GM18505 (cell line): Measurements from ENCODE around the gene LPO.

Experiments
- ATAC-seq: cut with Tn5 transposase; IDR thresholded peaks from one replicate; pipeline ENCODE4 v1.9.1; 2021; ENCODE audit not compliant: unreplicated experiment
- POLR2A ChIP-seq: IDR thresholded peaks from 4 replicates; pipeline ENCODE4 v1.6.1; 2011; ENCODE audit warnings: borderline replicate concordance; ENCODE audit not compliant: insufficient read depth, insufficient read length; ENCODE audit errors: extremely low read depth

Gene LPO

DNA sequence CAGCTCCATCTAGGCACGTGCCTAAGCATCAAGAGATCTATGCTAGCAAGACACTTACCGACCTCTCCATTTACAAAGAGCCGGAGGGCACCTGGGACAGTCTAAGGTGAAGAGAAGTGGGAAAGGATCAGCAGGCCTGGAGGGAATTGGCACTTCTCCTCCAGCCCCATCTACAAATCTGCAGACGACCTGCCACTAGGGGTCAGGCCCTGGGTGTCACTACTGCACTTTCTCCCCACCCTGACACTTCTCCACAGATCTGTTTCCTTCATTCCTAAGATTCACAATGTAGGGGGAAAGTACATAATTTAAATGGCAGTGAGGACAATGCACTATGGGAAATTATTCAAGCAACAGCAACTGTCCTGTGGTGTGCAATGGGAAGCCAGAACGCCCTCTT, 27.5 kb upstream of the LPO start:
- no peak for TF ChIP-seq POLR2A
- ATAC-seq, result no peak

DNA sequence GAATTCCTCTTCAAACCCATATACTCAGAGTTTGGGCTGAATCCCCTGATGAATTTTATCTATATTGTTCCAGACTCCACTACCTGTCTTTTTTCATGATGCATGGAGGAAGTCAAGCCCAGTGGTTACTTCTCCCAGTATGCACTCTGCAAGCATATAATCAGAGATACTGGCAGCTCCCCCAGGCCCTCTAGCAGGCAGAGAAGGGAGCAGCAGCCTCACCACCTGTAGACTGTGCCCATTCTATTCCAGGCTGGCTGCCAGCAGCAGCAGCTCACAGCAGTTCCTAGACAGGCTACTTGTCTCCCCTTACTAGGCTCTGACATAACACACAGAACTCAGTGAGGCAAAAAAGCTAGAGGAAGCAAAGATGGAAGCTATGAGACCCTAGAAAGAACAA, 22.7 kb upstream of the LPO start:
- no peak for TF ChIP-seq POLR2A
- ATAC-seq, result no peak

DNA sequence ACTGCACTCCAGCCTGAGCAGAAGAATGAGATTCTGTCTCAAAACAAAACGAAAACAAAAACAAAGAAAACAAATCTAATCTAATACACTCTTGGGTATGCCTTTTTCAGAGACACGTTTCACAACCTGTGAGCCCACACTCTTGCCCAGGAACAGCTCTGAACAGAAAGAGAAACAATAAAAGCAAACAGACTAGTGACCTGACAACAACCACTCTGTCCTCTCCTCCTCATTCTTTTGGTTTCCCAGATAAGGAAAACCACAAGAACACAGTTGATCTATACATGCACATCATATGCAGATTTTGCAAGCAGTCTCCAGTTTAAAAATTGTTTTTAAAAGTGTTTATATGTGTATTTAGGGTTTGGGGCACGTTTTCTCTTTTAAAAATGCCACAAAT, 20.6 kb upstream of the LPO start:
- ATAC-seq, result no peak
- no peak for TF ChIP-seq POLR2A

DNA sequence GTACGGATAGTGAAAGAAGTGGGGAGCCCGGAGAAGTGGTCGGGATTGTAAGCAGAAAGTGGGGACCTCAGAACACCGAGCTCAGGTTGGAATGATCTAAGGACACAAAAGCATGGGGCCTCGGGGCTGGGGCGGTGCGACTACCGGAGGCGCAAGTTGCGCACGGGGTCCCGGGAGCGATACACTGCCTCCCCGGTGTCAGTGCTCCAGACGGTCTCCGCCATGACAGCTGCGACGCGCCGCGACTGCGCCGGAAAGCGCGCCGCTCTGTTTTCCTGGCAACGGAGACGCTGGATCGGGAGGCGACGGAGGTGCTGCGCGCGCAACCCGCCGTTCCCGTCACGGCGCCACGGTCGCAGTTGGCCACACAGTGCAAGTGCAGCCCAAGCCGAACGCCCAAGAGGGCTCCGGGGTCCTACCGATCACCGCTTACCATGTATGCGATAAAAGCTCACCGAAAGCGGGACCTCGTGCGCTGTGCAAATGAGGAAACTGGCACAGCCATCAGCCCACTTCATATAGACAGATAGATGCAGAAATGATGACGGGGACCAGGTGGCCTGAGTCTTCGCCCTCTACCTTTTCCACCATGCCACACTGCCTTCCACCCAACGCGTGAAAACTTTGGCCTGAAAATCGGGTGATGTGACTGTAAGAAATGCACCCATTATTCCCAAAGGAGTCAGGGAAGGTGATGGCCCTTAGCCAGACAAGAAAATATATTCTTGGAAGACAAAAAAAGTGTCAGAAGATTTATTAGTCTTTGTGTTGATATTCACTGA, 19.2 kb upstream of the LPO start, which contains the start of gene MKS1:
TSS of gene MKS1 (minus strand) at position 249 of the 782 bp plus-strand sequence. CDS start at position 224, 25 bp downstream.
- peak; percentile 89 for TF ChIP-seq POLR2A
- peak; percentile 94 for ATAC-seq

DNA sequence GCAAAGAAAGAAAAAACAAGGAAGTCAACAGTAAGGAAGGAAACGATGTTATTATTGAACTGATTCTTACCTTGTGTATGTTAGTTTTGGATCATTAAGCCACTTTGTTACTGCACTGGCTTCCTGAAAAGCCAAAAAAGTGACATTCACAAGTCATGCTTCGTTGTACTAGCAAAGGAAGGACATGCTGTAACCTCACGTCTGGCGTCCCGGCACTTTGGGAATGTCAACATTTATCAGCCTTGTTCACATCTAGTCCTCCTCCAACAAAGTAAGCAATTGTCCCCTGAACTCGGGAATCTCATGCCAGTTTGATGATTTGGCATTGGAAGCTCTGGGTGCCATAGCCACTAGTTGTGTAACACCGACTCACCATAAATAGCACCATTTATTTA, 18.6 kb upstream of the LPO start:
- TF ChIP-seq POLR2A, result no peak
- ATAC-seq, result no peak

DNA sequence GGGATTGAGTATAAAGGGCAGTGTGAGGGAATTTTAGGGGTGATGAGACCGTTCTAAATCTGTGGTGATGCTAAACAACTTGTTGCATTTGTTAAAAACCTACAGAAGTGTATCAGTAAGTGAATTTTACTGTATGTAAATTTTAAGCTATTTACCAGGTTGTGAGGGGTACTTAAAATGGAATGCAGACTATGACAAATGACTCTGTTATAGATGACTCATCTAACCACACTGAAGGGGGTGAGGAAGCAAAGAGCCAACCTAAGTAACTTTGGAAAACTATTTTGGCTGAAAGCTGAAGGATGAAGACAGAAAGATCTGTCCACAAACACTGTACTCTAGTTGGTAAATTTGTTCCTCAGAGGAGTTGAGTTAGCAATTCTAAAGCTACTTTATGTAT, 14.1 kb upstream of the LPO start:
- TF ChIP-seq POLR2A, result no peak
- no peak for ATAC-seq

DNA sequence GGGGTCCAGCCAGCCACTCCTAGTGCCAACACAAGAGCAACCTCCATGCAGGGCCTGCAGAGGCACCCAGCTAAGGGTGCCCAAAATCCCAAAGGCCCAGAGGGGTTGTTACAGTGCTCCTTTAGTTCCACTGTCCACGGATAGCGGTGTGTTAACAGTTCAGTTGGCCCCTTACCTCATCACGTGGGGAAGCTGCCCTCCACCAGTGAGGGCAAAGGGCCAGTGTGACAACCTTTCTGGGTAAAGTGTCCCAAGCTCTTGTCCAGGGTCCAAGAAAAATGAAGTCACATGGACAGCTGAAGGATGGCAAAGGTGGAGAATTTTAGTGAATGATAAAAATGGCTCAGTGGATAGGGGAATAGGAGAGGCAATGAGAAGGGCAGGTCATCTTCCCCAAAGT, 10.7 kb upstream of the LPO start:
- no peak for TF ChIP-seq POLR2A
- ATAC-seq, result no peak

DNA sequence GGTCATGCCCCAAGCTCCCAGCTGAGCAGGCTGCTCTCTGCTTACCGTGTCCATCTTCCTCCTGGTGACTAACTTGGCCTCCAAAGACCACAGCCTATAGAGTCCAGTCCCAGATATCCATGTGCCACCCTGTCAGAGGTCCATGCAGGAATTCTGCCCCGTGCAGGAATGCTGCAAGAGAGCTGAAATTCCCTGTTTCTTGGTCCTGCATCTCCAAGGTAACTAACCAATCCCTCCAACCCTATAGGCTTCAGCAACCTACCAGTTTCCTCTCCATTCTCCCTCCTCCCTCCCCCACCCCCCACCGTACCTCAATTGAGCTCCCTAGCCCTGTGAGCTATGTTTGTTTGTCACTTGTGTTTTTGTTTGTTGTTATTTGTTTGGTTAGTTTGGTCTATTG, 9.7 kb upstream of the LPO start:
- no peak for ATAC-seq
- TF ChIP-seq POLR2A, result no peak

DNA sequence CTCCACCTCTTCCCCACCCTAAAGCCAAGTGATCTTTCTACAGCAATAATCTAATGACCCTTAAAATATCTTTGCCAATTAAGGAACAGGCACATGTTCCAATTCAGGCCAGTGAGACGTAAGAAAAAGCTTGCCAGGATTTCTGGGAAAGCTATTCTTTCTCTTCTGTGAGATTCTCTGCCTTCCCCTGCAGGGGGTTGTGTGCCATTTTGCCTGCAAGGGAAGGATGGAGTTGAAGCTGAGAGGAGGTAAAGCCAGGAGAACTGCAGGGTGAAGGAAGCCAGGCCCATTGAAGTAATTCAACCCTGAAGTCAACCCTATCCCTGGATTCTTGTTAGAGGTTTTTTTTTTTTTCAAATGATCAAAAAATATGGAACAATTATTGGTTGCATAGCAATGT, 9.0 kb upstream of the LPO start:
- TF ChIP-seq POLR2A, result no peak
- no peak for ATAC-seq

DNA sequence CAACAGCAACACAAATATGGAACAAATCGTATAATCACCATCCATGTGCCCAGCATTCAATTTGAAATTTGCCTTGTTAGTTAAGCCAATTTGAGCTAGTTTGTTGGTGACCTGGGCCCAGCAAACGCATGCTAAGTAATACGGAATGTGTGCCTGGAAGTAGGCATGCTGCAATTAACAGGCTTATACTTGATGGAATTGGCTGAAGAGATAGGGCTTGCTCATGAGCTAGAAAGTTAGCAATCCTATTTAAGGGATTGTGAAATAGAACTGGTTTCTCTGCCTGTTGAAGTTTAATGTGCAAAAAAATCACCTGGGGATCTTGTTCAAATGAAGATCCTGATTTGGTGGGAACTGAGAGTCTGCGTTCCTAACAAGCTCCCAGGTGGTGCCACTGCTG, 8.5 kb upstream of the LPO start:
- no peak for TF ChIP-seq POLR2A
- ATAC-seq, result no peak

DNA sequence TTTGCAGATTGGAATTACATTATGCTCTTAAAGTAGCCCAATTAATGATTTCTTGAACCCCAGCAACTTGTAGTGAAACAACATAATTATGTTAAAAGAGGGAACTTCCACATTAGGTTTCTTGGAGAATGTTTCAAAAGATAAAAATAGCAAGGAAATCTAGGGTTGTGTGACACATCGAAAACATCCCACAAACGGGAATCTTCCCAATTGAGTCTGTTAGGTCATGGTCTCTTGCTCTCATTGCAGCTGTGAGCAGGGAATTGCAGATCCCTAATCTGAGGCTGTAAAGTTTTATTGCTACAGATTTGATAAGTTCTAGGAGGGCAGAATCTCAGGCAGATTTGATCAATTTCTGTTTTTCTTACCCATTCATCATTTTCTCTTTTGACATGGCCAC, 6.7 kb upstream of the LPO start:
- no peak for TF ChIP-seq POLR2A
- no peak for ATAC-seq

DNA sequence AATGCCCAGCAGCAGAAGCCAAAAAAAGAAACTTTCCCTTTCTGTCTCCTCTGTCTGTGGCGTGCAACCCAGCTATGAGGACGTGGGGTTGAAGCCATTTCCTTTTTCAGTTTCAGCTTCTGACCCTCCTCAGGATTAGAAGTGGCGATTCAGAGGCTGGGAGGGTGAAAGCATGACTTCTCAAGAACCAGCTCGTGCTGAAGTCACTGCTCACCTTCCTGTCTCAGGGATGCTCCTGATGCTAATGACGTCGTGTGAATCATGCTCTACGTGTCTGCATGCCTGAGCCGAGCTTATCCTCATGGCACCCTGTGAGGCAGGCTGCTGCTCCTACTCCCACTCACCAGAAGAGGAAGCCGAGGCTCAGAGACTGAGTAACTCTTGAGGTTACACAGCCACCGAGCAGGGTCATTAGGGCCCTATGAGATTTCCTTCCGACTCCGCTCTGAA, 5.7 kb upstream of the LPO start:
- peak; percentile 60 for ATAC-seq
- no peak for TF ChIP-seq POLR2A

DNA sequence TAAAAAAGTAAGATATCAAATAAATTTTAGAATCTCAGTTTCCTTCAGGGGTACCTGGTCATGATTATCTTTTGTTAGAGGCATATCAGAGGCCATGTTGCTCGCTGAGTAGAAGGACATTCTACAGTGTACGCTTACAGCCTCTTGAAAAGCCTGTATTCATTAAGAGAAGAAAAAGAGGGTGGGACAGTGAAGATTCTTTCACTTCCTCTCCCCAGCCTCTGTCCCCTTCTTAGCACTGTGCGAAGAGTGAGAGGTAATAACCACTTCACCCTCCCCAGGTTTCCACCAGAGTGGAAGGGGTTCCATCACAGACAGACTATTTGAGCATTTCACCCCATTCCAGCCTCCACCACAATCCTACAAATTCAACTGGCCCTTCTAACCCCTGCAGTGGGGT, 4.8 kb upstream of the LPO start:
- TF ChIP-seq POLR2A, result no peak
- peak; percentile 63 for ATAC-seq

DNA sequence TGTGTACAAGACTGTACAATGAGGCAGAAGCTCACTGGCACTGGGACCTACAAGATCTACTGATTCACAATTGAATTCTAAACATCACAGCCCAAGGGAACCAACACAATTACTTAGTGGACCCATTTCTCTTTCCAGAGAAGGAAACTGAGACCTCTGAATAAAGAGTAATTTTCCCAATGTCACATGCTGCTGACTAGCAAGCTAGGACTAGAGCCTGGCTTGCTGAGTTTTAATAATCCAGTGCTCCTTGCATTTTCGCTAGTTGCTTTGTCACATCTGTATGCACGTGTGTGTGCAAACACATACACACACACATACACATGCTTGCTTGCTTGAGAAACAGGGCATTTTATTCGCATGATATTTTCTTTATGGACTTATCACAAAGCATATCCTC, 3.9 kb upstream of the LPO start:
- TF ChIP-seq POLR2A, result no peak
- ATAC-seq, result no peak
